Suprapubic skin (tissue), 4 donors: ENCODE measurements around the gene USP6.
"Not testable (repeated sequence)": the region's sequence is repeated elsewhere in the genome, so short reads cannot be mapped to it uniquely, and the experiment has no call there.

Experiments used
- EP300 ChIP-seq: sonication (generic); formaldehyde crosslinking; IDR thresholded peaks from one replicate; pipeline ENCODE4 v1.6.1; 2017; ENCODE audit warnings: antibody characterized with exemption
- POLR2A ChIP-seq, 2 donors: fragments of 450-650 bp; IDR thresholded peaks; one replicate each; pipeline ENCODE4 v1.6.1; 2017; ENCODE audit warnings: antibody characterized with exemption in 2 of 2, mild to moderate bottlenecking in 2 of 2, moderate library complexity in 2 of 2
- POLR2AphosphoS5 ChIP-seq, 3 donors: sonication (generic); formaldehyde crosslinking; IDR thresholded peaks; one replicate each; pipeline ENCODE4 v1.6.1; 2017; ENCODE audit warnings: antibody characterized with exemption in 3 of 3
- TF ChIP-seq, protein P1 (sequence below), 2 donors: fragments of 200-600 bp in 1 of 2; fragments of 450-650 bp in 1 of 2; sonication (generic) in 1 of 2; IDR thresholded peaks; one replicate each; pipeline ENCODE4 v1.5.1; 2016 to 2019; ENCODE audit warnings: antibody characterized with exemption in 2 of 2, mild to moderate bottlenecking in 1 of 2, moderate library complexity in 1 of 2

DNA sequence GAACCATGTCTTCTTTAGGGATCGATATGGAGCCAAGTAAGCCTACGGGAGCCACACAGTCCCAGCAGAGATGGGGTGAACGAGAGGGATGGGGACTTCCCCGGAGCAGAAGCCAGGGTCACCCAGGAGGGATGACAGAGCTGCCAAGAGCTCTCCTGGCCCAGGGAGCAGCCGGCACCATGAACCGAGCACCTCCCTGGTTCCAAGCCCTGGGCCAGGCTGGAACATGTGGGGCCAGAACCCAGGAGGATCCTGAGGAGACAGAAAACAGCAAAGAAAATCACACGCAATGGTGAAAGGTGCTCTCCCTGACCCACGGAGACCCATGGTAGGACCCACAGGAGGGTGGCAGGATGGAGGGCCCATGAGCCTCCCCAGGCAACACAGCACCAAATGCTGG, 18.1 kb downstream of the USP6 start:
- TF ChIP-seq POLR2AphosphoS5 (IDR thresholded peaks at IDR 0.05); POLR2A (IDR thresholded peaks at IDR 0.05); EP300: not testable (repeated sequence)
- TF ChIP-seq, protein P1, sequence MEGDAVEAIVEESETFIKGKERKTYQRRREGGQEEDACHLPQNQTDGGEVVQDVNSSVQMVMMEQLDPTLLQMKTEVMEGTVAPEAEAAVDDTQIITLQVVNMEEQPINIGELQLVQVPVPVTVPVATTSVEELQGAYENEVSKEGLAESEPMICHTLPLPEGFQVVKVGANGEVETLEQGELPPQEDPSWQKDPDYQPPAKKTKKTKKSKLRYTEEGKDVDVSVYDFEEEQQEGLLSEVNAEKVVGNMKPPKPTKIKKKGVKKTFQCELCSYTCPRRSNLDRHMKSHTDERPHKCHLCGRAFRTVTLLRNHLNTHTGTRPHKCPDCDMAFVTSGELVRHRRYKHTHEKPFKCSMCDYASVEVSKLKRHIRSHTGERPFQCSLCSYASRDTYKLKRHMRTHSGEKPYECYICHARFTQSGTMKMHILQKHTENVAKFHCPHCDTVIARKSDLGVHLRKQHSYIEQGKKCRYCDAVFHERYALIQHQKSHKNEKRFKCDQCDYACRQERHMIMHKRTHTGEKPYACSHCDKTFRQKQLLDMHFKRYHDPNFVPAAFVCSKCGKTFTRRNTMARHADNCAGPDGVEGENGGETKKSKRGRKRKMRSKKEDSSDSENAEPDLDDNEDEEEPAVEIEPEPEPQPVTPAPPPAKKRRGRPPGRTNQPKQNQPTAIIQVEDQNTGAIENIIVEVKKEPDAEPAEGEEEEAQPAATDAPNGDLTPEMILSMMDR (IDR thresholded peaks at IDR 0.05) = not testable (repeated sequence)
